Transverse colon (tissue), 4 donors: ENCODE results near the gene RPGRIP1.

Source experiments
- CTCF ChIP-seq, 5 experiments: fragments of 200-600 bp in 3 of 5; fragments of 450-650 bp in 2 of 5; sonication (generic) in 3 of 5; IDR thresholded peaks; 1 replicate in 2 of 5; 2 replicates in 3 of 5; pipeline ENCODE4 v1.5.1; 2016 to 2017; ENCODE audit warnings: antibody characterized with exemption in 5 of 5, inconsistent platforms in 3 of 5, mild to moderate bottlenecking in 2 of 5, moderate library complexity in 1 of 5
- POLR2AphosphoS5 ChIP-seq, 3 donors: sonication (generic); formaldehyde crosslinking; IDR thresholded peaks; one replicate each; pipeline ENCODE4 v1.6.1; 2016; ENCODE audit warnings: antibody characterized with exemption in 3 of 3

GRCh38 chr14:21298358-21298757, 18.5 kb downstream of the RPGRIP1 start:
- TF ChIP-seq POLR2AphosphoS5 (IDR thresholded peaks at IDR 0.05) (no peak), CTCF (IDR thresholded peaks at IDR 0.05) (no peak)
